SK-N-SH treated with all-trans-retinoic acid at 6 μM for 48 hours (cell line): Measurements from ENCODE around the gene KRT17.
"Not testable (repeated sequence)": the region's sequence is repeated elsewhere in the genome, so short reads cannot be mapped to it uniquely, and the experiment has no call there.

Experiments
- ATAC-seq: fragments of 200-7000 bp; cut with Tn5 transposase; 3 replicates; pipeline ENCODE4 v1.9.1; 2020; ENCODE audit warnings: mild to moderate bottlenecking, moderate library complexity
- ARNTL ChIP-seq: fragments of 450-650 bp; formaldehyde crosslinking; IDR thresholded peaks from 2 replicates; pipeline ENCODE4 v1.5.0; 2020; ENCODE audit warnings: low read depth, mild to moderate bottlenecking, moderate library complexity, borderline replicate concordance
- BACH2 ChIP-seq: fragments of 250-450 bp; sonication (Bioruptor Pico); IDR thresholded peaks from 2 replicates; pipeline ENCODE4 v1.9.0; 2021; ENCODE audit warnings: mild to moderate bottlenecking, borderline replicate concordance
- CSDC2 ChIP-seq: fragments of 250-450 bp; sonication (Bioruptor Pico); IDR thresholded peaks from 2 replicates; pipeline ENCODE4 v1.5.0; 2020; ENCODE audit warnings: mild to moderate bottlenecking, moderate library complexity
- GLIS3 ChIP-seq: fragments of 250-450 bp; sonication (Bioruptor Pico); IDR thresholded peaks from 2 replicates; pipeline ENCODE4 v1.5.0; 2020; ENCODE audit warnings: mild to moderate bottlenecking, moderate library complexity
- OSR1 ChIP-seq: fragments of 250-450 bp; sonication (Bioruptor Pico); IDR thresholded peaks from 2 replicates; pipeline ENCODE4 v1.8.0; 2022; ENCODE audit warnings: moderate library complexity, mild to moderate bottlenecking, inconsistent platforms
- PPARA ChIP-seq: fragments of 250-450 bp; sonication (Bioruptor Pico); IDR thresholded peaks from 2 replicates; pipeline ENCODE4 v1.5.0; 2020; ENCODE audit warnings: mild to moderate bottlenecking, borderline replicate concordance
- RARB ChIP-seq: fragments of 250-450 bp; sonication (Bioruptor Pico); IDR thresholded peaks from 2 replicates; pipeline ENCODE4 v1.8.0; 2021; ENCODE audit warnings: mild to moderate bottlenecking, moderate library complexity
- TOX ChIP-seq: fragments of 250-450 bp; sonication (Bioruptor Pico); IDR thresholded peaks from 2 replicates; pipeline ENCODE4 v1.8.0; 2021; ENCODE audit warnings: mild to moderate bottlenecking, moderate library complexity, borderline replicate concordance
- ZFP3 ChIP-seq: fragments of 250-450 bp; sonication (Bioruptor Pico); IDR thresholded peaks from 2 replicates; pipeline ENCODE4 v1.5.0; 2020; ENCODE audit warnings: mild to moderate bottlenecking, moderate library complexity
- ZFP30 ChIP-seq: fragments of 450-650 bp; formaldehyde crosslinking; IDR thresholded peaks from 2 replicates; pipeline ENCODE4 v1.5.0; 2022; ENCODE audit warnings: mild to moderate bottlenecking, moderate library complexity
- ZNF565 ChIP-seq: fragments of 450-650 bp; formaldehyde crosslinking; conservative IDR thresholded peaks from 2 replicates; pipeline ENCODE4 v1.5.0; 2020; ENCODE audit warnings: low read depth, mild to moderate bottlenecking, moderate library complexity
- ZNF70 ChIP-seq: fragments of 450-650 bp; formaldehyde crosslinking; IDR thresholded peaks from 2 replicates; pipeline ENCODE4 v1.5.0; 2020; ENCODE audit warnings: mild to moderate bottlenecking, moderate library complexity
- ZNF8 ChIP-seq: fragments of 450-650 bp; formaldehyde crosslinking; IDR thresholded peaks from 2 replicates; pipeline ENCODE4 v1.5.0; 2020; ENCODE audit warnings: mild to moderate bottlenecking, moderate library complexity
- TF ChIP-seq, protein P1 (sequence below): fragments of 250-450 bp; sonication (Bioruptor Pico); IDR thresholded peaks from 2 replicates; pipeline ENCODE4 v1.5.1; 2020; ENCODE audit warnings: low read depth, mild to moderate bottlenecking, moderate library complexity
- TF ChIP-seq, protein P2 (sequence below): fragments of 250-450 bp; sonication (Bioruptor Pico); IDR thresholded peaks from 2 replicates; pipeline ENCODE4 v1.5.1; 2021; ENCODE audit warnings: mild to moderate bottlenecking, moderate library complexity

Gene KRT17

GRCh38 chr17:41578538-41578937 is 45.8 kb downstream of the KRT17 start (continued):
- TF ChIP-seq TOX (CRISPR knock-in tag) (no peak), PPARA (no peak), BACH2 (no peak), RARB (CRISPR knock-in tag) (no peak), ZNF8 (CRISPR knock-in tag) (no peak)
- TF ChIP-seq, protein P1, sequence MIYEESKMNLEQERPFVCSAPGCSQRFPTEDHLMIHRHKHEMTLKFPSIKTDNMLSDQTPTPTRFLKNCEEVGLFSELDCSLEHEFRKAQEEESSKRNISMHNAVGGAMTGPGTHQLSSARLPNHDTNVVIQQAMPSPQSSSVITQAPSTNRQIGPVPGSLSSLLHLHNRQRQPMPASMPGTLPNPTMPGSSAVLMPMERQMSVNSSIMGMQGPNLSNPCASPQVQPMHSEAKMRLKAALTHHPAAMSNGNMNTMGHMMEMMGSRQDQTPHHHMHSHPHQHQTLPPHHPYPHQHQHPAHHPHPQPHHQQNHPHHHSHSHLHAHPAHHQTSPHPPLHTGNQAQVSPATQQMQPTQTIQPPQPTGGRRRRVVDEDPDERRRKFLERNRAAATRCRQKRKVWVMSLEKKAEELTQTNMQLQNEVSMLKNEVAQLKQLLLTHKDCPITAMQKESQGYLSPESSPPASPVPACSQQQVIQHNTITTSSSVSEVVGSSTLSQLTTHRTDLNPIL: no peak

DNA sequence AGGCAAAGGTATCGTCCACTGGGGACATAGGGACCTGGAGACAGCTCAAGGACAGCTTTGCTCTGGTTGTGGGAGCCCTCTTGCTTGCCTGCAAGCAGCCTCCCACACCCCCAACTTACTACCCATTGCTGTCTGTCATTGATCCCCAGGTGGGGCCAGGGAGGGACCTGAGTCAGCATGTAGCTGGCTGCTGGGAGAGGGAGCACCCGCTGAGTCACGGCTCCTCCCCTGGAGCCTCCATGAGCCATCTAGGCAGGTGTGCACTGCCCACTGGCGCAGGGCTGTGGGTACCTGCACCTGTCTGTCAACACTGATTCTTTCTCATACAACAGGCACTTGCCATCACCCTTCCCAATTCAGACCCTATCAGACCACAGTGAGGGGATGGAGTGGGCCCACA is 47.6 kb downstream of the KRT17 start:
- ATAC-seq: not testable (repeated sequence)

DNA sequence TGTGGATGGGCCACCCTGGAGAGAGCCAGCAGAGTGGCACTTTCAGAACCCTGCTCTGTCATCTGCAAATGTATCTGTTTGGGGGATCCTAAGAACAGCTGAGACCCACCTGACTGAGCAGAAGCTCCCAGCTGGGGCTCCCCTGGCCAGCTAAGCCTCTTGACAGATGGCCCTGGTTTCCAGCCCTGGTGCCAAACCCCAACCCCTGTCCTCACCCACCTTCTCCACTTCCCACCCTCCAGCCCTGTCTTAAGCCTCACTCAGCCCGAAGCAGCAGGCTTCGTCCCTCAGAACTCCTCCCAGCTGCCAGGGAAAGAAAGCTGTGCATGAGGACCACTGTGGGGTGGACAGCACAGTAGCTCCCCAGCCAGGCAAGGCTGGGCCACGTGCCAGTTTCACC is 49.0 kb downstream of the KRT17 start:
- no peak for ATAC-seq
- TF ChIP-seq RARB (CRISPR knock-in tag): no peak
- no peak for TF ChIP-seq ZFP30 (CRISPR knock-in tag)
- no peak for TF ChIP-seq ARNTL (CRISPR knock-in tag)
- TF ChIP-seq, all 23 proteins: peak for 0

DNA sequence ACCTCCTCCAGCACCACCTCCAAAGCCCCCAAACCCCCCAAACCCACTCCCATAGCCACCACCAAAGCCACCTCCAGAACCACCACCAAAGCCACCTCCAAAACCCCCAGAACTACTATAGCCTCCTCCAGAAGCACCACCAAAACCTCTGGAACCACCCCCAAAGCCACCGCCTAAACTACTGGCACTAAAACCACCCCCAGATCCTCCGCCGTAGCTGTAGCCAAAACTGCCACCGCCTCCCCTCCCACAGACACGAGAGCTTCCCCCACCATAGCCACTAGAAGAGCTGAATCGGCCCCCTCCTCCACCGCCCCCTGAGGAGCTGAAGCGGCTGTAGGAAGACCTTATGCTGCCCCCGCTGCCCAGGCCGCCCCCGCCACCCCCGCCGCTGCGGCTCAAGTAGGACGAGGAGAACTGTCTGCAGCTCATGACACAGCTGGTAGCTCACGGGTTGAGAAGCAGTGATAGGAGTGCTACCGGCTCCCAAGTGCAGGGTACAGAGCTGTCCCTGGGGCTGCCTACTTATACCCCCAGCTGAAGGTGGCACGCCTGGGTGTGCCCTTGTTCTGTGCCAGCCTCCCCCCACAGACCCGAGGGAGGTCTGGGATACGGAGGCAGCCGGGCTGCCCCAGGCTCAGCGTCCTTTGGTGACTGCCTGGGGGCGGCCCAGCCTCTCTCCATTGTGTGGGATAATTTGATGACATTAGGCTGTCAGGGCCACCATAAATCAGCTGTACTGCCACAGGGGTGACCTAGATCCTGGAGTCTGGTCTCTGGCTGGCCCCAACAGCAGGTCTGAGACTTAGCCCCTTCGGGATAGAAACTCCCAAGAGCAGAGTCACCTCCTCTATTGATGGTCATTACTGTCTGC is 52.6 kb downstream of the KRT17 start, which contains the start of gene KRT9:
TSS of gene KRT9 (minus strand) at position 499 of the 874 bp plus-strand sequence. CDS start at position 432, 67 bp downstream.
- TF ChIP-seq ZFP3 (CRISPR knock-in tag) (no peak), OSR1 (CRISPR knock-in tag) (no peak), BACH2 (no peak), GLIS3 (CRISPR knock-in tag) (no peak), CSDC2 (no peak), ZNF70 (CRISPR knock-in tag) (no peak), ARNTL (CRISPR knock-in tag) (no peak), ZFP30 (CRISPR knock-in tag) (no peak), ZNF565 (CRISPR knock-in tag) (no peak), TOX (CRISPR knock-in tag) (no peak), ZNF8 (CRISPR knock-in tag) (no peak)
- TF ChIP-seq, protein P1: no peak
- TF ChIP-seq, protein P2, sequence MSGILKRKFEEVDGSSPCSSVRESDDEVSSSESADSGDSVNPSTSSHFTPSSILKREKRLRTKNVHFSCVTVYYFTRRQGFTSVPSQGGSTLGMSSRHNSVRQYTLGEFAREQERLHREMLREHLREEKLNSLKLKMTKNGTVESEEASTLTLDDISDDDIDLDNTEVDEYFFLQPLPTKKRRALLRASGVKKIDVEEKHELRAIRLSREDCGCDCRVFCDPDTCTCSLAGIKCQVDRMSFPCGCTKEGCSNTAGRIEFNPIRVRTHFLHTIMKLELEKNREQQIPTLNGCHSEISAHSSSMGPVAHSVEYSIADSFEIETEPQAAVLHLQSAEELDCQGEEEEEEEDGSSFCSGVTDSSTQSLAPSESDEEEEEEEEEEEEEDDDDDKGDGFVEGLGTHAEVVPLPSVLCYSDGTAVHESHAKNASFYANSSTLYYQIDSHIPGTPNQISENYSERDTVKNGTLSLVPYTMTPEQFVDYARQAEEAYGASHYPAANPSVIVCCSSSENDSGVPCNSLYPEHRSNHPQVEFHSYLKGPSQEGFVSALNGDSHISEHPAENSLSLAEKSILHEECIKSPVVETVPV (CRISPR knock-in tag): no peak
- no peak for ATAC-seq
